Thyroid gland (tissue), 4 donors: ENCODE results near the gene PRODH.
"Not testable (repeated sequence)": the region's sequence is repeated elsewhere in the genome, so short reads cannot be mapped to it uniquely, and the experiment has no call there.

Source experiments
- POLR2A ChIP-seq, 2 donors: fragments of 450-650 bp; IDR thresholded peaks; one replicate each; pipeline ENCODE4 v1.6.1; 2017; ENCODE audit warnings: antibody characterized with exemption in 2 of 2, mild to moderate bottlenecking in 2 of 2, moderate library complexity in 1 of 2
- TF ChIP-seq, protein P1 (sequence below), 6 experiments: fragments of 200-600 bp in 3 of 6; fragments of 450-650 bp in 3 of 6; sonication (generic) in 3 of 6; IDR thresholded peaks; one replicate each; pipeline ENCODE4 v1.5.1; 2016 to 2019; ENCODE audit warnings: antibody characterized with exemption in 6 of 6, mild to moderate bottlenecking in 2 of 6, inconsistent platforms in 1 of 6, moderate library complexity in 1 of 6

DNA sequence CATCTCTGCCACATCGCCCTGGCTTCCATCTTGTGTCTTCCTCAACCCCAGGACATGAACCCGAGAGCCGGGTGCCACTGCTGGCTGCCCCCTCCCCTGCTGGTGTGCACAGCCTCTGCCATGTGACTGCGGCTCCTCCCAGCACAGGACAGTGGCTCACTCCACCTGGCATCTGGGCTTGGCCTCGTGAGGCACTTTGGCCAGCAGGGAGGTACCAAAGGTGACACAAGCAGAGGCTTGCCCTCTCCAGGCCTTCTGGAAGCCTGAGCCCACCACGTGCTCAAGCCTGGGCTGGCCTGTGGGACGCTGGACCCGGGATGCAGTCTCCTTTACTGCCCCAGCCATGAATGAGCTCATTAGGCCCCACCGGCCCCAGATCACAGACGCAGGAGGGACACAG is 21.5 kb downstream of the PRODH start:
- TF ChIP-seq, protein P1, sequence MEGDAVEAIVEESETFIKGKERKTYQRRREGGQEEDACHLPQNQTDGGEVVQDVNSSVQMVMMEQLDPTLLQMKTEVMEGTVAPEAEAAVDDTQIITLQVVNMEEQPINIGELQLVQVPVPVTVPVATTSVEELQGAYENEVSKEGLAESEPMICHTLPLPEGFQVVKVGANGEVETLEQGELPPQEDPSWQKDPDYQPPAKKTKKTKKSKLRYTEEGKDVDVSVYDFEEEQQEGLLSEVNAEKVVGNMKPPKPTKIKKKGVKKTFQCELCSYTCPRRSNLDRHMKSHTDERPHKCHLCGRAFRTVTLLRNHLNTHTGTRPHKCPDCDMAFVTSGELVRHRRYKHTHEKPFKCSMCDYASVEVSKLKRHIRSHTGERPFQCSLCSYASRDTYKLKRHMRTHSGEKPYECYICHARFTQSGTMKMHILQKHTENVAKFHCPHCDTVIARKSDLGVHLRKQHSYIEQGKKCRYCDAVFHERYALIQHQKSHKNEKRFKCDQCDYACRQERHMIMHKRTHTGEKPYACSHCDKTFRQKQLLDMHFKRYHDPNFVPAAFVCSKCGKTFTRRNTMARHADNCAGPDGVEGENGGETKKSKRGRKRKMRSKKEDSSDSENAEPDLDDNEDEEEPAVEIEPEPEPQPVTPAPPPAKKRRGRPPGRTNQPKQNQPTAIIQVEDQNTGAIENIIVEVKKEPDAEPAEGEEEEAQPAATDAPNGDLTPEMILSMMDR (IDR thresholded peaks at IDR 0.05), result not testable (repeated sequence)
- TF ChIP-seq POLR2A (IDR thresholded peaks at IDR 0.05), result not testable (repeated sequence)
